Esophagus squamous epithelium (tissue), 4 donors: ENCODE results near the gene PLAAT1.

Source experiments
- CTCF ChIP-seq, 6 experiments: fragments of 450-650 bp in 4 of 6; fragments of 200-600 bp in 2 of 6; sonication (generic) in 2 of 6; IDR thresholded peaks; one replicate each; pipeline ENCODE4 v1.5.1; 2016 to 2019; ENCODE audit warnings: antibody characterized with exemption in 6 of 6, mild to moderate bottlenecking in 4 of 6, moderate library complexity in 4 of 6
- POLR2A ChIP-seq, 4 donors: fragments of 450-650 bp; IDR thresholded peaks; one replicate each; pipeline ENCODE4 v1.6.1; 2017; ENCODE audit warnings: antibody characterized with exemption in 4 of 4, mild to moderate bottlenecking in 4 of 4, moderate library complexity in 3 of 4

DNA sequence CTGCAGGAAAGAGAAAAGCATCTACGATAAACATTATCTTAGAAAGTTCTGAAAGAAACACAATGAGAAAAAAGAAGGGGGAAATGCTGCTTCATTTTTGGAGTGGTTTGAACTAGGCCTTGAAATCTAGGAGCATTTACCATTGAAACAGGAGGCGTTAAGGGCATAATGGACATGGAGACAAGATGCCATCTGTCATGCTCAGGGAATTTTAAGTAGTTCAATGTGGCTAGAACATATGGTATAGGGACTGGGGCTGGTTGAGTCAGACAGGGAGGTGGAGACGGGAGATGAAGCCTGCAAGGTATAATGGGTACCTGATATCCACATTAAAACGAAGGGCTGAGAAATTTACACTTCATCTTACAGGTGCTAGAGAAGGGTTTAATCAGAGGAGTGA, 10.4 kb upstream of the PLAAT1 start:
- TF ChIP-seq CTCF (IDR thresholded peaks at IDR 0.05) (no peak), POLR2A (IDR thresholded peaks at IDR 0.05) (no peak)
